Astrocyte (in vitro differentiated cells and primary cell): ENCODE data around the gene FGF12.

Experiments
- EZH2 ChIP-seq: IDR thresholded peaks from 2 replicates; pipeline ENCODE4 v1.6.1; 2012; ENCODE audit warnings: mild to moderate bottlenecking, low read length, inconsistent platforms; ENCODE audit not compliant: insufficient read depth
- TF ChIP-seq, protein P1 (sequence below): IDR thresholded peaks from 2 replicates; pipeline ENCODE4 v1.5.1; 2011; ENCODE audit warnings: low read depth, mild to moderate bottlenecking, inconsistent platforms, low read length, moderate library complexity; ENCODE audit not compliant: insufficient read depth

DNA sequence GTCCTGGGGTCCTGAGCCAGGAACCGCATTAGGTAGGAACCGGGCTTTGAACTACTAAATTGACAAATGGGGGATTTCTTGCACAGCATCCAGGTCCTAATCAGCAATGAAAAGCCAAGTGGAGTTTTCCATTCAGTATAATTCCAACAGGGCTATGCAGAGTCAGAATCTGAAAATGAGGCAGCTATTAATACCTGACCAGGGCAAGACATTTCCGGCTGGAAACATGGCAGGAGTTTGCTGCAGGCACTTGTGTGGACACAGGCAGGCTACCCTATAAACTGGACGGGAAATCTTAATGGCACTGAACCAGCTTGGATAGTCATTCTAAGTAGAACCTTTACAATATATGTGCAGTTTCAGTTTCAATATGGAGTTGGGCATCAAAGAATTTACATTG lies 553.1 kb downstream of the FGF12 start:
- TF ChIP-seq, protein P1, sequence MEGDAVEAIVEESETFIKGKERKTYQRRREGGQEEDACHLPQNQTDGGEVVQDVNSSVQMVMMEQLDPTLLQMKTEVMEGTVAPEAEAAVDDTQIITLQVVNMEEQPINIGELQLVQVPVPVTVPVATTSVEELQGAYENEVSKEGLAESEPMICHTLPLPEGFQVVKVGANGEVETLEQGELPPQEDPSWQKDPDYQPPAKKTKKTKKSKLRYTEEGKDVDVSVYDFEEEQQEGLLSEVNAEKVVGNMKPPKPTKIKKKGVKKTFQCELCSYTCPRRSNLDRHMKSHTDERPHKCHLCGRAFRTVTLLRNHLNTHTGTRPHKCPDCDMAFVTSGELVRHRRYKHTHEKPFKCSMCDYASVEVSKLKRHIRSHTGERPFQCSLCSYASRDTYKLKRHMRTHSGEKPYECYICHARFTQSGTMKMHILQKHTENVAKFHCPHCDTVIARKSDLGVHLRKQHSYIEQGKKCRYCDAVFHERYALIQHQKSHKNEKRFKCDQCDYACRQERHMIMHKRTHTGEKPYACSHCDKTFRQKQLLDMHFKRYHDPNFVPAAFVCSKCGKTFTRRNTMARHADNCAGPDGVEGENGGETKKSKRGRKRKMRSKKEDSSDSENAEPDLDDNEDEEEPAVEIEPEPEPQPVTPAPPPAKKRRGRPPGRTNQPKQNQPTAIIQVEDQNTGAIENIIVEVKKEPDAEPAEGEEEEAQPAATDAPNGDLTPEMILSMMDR, result no peak
- TF ChIP-seq EZH2, result no peak
